Erythroblast (primary cell): Measurements from ENCODE around the gene DLEC1.

Experiments
- GATA1 ChIP-seq: IDR thresholded peaks from 2 replicates; pipeline ENCODE4 v1.6.1; 2011; ENCODE audit warnings: low read depth, mild to moderate bottlenecking, control low read depth, low read length, moderate library complexity
- POLR2A ChIP-seq: IDR thresholded peaks from 2 replicates; pipeline ENCODE4 v1.6.1; 2011; ENCODE audit warnings: mild to moderate bottlenecking, low read length

GRCh38 chr3:38129058-38129457, 90.0 kb downstream of the DLEC1 start:
- TF ChIP-seq POLR2A (no peak), GATA1 (no peak)
